SK-N-SH treated with all-trans-retinoic acid at 6 μM for 48 hours (cell line): ENCODE measurements around the gene CACNA1C.

ENCODE experiments used
- ATAC-seq: fragments of 200-7000 bp; cut with Tn5 transposase; 3 replicates; pipeline ENCODE4 v1.9.1; 2020; ENCODE audit warnings: mild to moderate bottlenecking, moderate library complexity
- ARNTL ChIP-seq: fragments of 450-650 bp; formaldehyde crosslinking; IDR thresholded peaks from 2 replicates; pipeline ENCODE4 v1.5.0; 2020; ENCODE audit warnings: low read depth, mild to moderate bottlenecking, moderate library complexity, borderline replicate concordance
- BACH2 ChIP-seq: fragments of 250-450 bp; sonication (Bioruptor Pico); IDR thresholded peaks from 2 replicates; pipeline ENCODE4 v1.9.0; 2021; ENCODE audit warnings: mild to moderate bottlenecking, borderline replicate concordance
- CREB5 ChIP-seq: fragments of 250-450 bp; sonication (Bioruptor Pico); IDR thresholded peaks from 2 replicates; pipeline ENCODE4 v1.5.1; 2020; ENCODE audit warnings: low read depth, mild to moderate bottlenecking, moderate library complexity
- CSRNP3 ChIP-seq: fragments of 250-450 bp; sonication (Bioruptor Pico); IDR thresholded peaks from 2 replicates; pipeline ENCODE4 v1.5.1; 2021; ENCODE audit warnings: mild to moderate bottlenecking, moderate library complexity
- ESRRG ChIP-seq: fragments of 250-450 bp; sonication (Bioruptor Pico); IDR thresholded peaks from 2 replicates; pipeline ENCODE4 v1.6.1; 2021; ENCODE audit warnings: mild to moderate bottlenecking
- GLIS3 ChIP-seq: fragments of 250-450 bp; sonication (Bioruptor Pico); IDR thresholded peaks from 2 replicates; pipeline ENCODE4 v1.5.0; 2020; ENCODE audit warnings: mild to moderate bottlenecking, moderate library complexity
- ISL1 ChIP-seq: fragments of 250-450 bp; sonication (Bioruptor Pico); IDR thresholded peaks from 2 replicates; pipeline ENCODE4 v2.1.2; 2022; ENCODE audit warnings: mild to moderate bottlenecking, moderate library complexity
- OSR1 ChIP-seq: fragments of 250-450 bp; sonication (Bioruptor Pico); IDR thresholded peaks from 2 replicates; pipeline ENCODE4 v1.8.0; 2022; ENCODE audit warnings: moderate library complexity, mild to moderate bottlenecking, inconsistent platforms
- PATZ1 ChIP-seq: fragments of 250-450 bp; sonication (Bioruptor Pico); IDR thresholded peaks from 2 replicates; pipeline ENCODE4 v1.8.0; 2020; ENCODE audit warnings: mild to moderate bottlenecking, moderate library complexity, borderline replicate concordance
- POU6F1 ChIP-seq: fragments of 250-450 bp; sonication (Bioruptor Pico); IDR thresholded peaks from 2 replicates; pipeline ENCODE4 v1.8.0; 2021; ENCODE audit warnings: low read depth, mild to moderate bottlenecking, moderate library complexity, borderline replicate concordance
- PPARA ChIP-seq: fragments of 250-450 bp; sonication (Bioruptor Pico); IDR thresholded peaks from 2 replicates; pipeline ENCODE4 v1.5.0; 2020; ENCODE audit warnings: mild to moderate bottlenecking, borderline replicate concordance
- RARB ChIP-seq: fragments of 250-450 bp; sonication (Bioruptor Pico); IDR thresholded peaks from 2 replicates; pipeline ENCODE4 v1.8.0; 2021; ENCODE audit warnings: mild to moderate bottlenecking, moderate library complexity
- SNAI2 ChIP-seq: fragments of 250-450 bp; sonication (Bioruptor Pico); IDR thresholded peaks from 2 replicates; pipeline ENCODE4 v1.5.0; 2020; ENCODE audit warnings: mild to moderate bottlenecking, moderate library complexity
- TCF4 ChIP-seq: fragments of 250-450 bp; sonication (Bioruptor Pico); IDR thresholded peaks from 2 replicates; pipeline ENCODE4 v1.8.0; 2021; ENCODE audit warnings: mild to moderate bottlenecking, moderate library complexity, borderline replicate concordance
- TOX ChIP-seq: fragments of 250-450 bp; sonication (Bioruptor Pico); IDR thresholded peaks from 2 replicates; pipeline ENCODE4 v1.8.0; 2021; ENCODE audit warnings: mild to moderate bottlenecking, moderate library complexity, borderline replicate concordance
- TSHZ2 ChIP-seq: fragments of 250-450 bp; sonication (Bioruptor Pico); IDR thresholded peaks from 2 replicates; pipeline ENCODE4 v1.5.0; 2020; ENCODE audit warnings: mild to moderate bottlenecking, moderate library complexity
- ZC3H10 ChIP-seq: fragments of 250-450 bp; sonication (Bioruptor Pico); IDR thresholded peaks from 2 replicates; pipeline ENCODE4 v1.5.1; 2021; ENCODE audit warnings: mild to moderate bottlenecking, moderate library complexity
- ZFP3 ChIP-seq: fragments of 250-450 bp; sonication (Bioruptor Pico); IDR thresholded peaks from 2 replicates; pipeline ENCODE4 v1.5.0; 2020; ENCODE audit warnings: mild to moderate bottlenecking, moderate library complexity
- ZNF565 ChIP-seq: fragments of 450-650 bp; formaldehyde crosslinking; conservative IDR thresholded peaks from 2 replicates; pipeline ENCODE4 v1.5.0; 2020; ENCODE audit warnings: low read depth, mild to moderate bottlenecking, moderate library complexity
- ZNF8 ChIP-seq: fragments of 450-650 bp; formaldehyde crosslinking; IDR thresholded peaks from 2 replicates; pipeline ENCODE4 v1.5.0; 2020; ENCODE audit warnings: mild to moderate bottlenecking, moderate library complexity

The CACNA1C gene

GRCh38 chr12:2593045-2593444 lies 540.3 kb downstream of the CACNA1C start:
- TF ChIP-seq OSR1 (CRISPR knock-in tag) (no peak), ISL1 (CRISPR knock-in tag) (no peak), GLIS3 (no peak), ZC3H10 (CRISPR knock-in tag) (no peak), CREB5 (CRISPR knock-in tag) (no peak), SNAI2 (CRISPR knock-in tag) (no peak), TCF4 (CRISPR knock-in tag) (no peak), CSRNP3 (CRISPR knock-in tag) (no peak), PPARA (no peak), BACH2 (CRISPR knock-in tag) (no peak), ZFP3 (no peak), TOX (CRISPR knock-in tag) (no peak)
- TF ChIP-seq, all 23 proteins: peak for 0
- no peak for ATAC-seq

- ATAC-seq, result no peak
Measured at GRCh38 chr12:2596441-2596840, 543.7 kb downstream of the CACNA1C start.

More at GRCh38 chr12:2596441-2596840, 543.7 kb downstream of the CACNA1C start:
- TF ChIP-seq ZFP3 (no peak), GLIS3 (no peak), TCF4 (CRISPR knock-in tag) (no peak), ESRRG (no peak), TOX (CRISPR knock-in tag) (no peak), PATZ1 (CRISPR knock-in tag) (no peak), RARB (CRISPR knock-in tag) (no peak), CSRNP3 (CRISPR knock-in tag) (no peak), BACH2 (CRISPR knock-in tag) (no peak), TSHZ2 (no peak), ARNTL (no peak), ZC3H10 (CRISPR knock-in tag) (no peak), ZNF8 (CRISPR knock-in tag) (no peak), CREB5 (CRISPR knock-in tag) (no peak), ZNF565 (CRISPR knock-in tag) (no peak), OSR1 (CRISPR knock-in tag) (no peak), POU6F1 (CRISPR knock-in tag) (no peak), ISL1 (CRISPR knock-in tag) (no peak), SNAI2 (CRISPR knock-in tag) (no peak)
